Mesodermal cell (in vitro differentiated cells): ENCODE measurements around the gene SUSD4.

Source experiments
- H3K27ac ChIP-seq: 2 replicates; pipeline ENCODE4 v1.7.0; 2013; ENCODE audit warnings: mild to moderate bottlenecking, low read depth, low read length, moderate library complexity; ENCODE audit not compliant: severe bottlenecking
- H3K36me3 ChIP-seq: 2 replicates; pipeline ENCODE4 v1.7.1; 2013; ENCODE audit warnings: mild to moderate bottlenecking, low read length, moderate library complexity; ENCODE audit not compliant: control insufficient read depth, insufficient read depth
- H3K4me1 ChIP-seq: one replicate; pipeline ENCODE4 v1.7.1; 2013; ENCODE audit warnings: mild to moderate bottlenecking, low read length; ENCODE audit not compliant: insufficient read depth, control insufficient read depth, poor library complexity, severe bottlenecking
- H3K4me3 ChIP-seq: 2 replicates; pipeline ENCODE4 v1.7.0; 2013; ENCODE audit warnings: low read length, control low read depth, mild to moderate bottlenecking; ENCODE audit not compliant: insufficient read depth, poor library complexity, severe bottlenecking; ENCODE audit errors: extremely low read depth
- H3K9me3 ChIP-seq: 2 replicates; pipeline ENCODE4 v1.7.1; 2013; ENCODE audit warnings: mild to moderate bottlenecking, low read length, moderate library complexity; ENCODE audit not compliant: control insufficient read depth
- WGBS, 2 experiments: methylation state at CpG; one replicate each; pipeline ENCODE4 v1.1.5; 2013; ENCODE audit warnings: missing lambda C conversion rate in 2 of 2; ENCODE audit not compliant: insufficient coverage in 2 of 2; 5-methylcytosine and 5-hydroxymethylcytosine counted together

SUSD4 gene

DNA sequence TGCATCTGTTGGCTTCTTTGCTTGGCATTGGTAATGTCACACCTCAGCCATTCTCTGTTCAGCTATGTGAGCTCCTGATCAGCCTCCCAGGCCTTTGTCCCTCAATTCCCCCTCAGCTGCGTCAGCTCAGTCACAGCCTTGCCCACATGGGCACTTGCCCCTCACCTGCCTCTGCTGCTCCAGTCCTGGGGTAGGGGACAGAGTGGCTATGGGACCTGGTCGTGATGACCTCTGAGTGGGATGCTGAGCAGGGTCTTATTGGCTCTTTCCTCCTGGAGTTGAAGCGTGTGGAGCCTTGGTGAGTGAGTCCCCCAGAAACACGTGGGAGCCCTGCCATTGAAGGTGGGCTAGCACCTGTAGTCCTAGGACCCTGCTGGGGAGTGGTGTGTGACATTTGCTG is 159.6 kb downstream of the SUSD4 start:
- Histone ChIP-seq H3K9me3 (no peaks in the 10 kb centered on the region), H3K36me3 (no peaks in the 10 kb centered on the region), H3K27ac (no peak overlapping the region), H3K4me1 (peaks cover 18% of the 10 kb centered on the region), H3K4me3 (no peak overlapping the region)
- WGBS, 2 experiments, result 100% methylated on average over 4 of the region's 4 CpGs

DNA sequence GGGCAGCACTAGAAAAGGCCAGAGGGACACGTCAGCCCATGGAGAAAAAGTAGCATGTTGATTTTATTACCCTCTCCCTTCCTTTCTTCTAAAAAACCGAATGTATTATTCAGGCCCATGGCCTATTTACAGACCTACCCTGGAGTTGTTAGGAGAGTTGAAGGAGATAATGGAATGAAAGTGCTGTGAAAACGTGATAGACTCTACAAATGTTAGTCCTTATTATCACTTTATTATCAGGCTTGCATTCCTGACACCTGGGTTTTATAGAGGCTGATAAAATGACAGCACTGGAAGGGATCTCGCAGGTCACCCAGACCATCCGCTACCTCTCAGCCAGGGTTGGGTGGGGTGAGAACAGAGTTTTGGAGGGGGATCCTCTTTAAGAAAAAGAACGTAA is 160.3 kb downstream of the SUSD4 start:
- H3K36me3 ChIP-seq, result no peaks in the 10 kb centered on the region
- no peaks in the 10 kb centered on the region for H3K9me3 ChIP-seq
- no peak overlapping the region for H3K27ac ChIP-seq
- 88% methylated on average over 2 of the region's 6 CpGs; no CpG with 5 or more reads in 1 of the 2 experiments for WGBS, 2 experiments
- no peak overlapping the region for H3K4me3 ChIP-seq
- peaks cover 11% of the 10 kb centered on the region for H3K4me1 ChIP-seq

DNA sequence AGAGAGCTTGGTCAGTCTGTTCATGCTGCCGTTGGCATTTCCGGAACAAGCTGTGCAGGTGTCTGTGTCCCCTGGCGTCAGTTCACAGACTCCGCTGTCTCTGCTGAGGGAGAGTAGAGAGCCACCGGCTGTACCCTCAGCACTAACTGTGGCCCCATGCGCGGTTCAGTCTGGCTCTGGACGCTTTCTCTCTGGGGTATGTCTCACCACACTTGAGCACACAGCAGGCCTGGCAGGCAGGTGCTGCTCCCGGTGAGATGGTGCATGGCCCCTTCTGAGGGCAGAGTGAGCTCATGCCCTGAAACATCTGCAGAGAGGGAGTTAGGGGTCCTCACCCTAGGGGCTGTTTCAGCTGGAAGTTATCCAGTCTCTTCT is 161.0 kb downstream of the SUSD4 start:
- no peaks in the 10 kb centered on the region for H3K36me3 ChIP-seq
- WGBS, 2 experiments, result 95% methylated on average over 6 to 8 of the region's 9 CpGs

DNA sequence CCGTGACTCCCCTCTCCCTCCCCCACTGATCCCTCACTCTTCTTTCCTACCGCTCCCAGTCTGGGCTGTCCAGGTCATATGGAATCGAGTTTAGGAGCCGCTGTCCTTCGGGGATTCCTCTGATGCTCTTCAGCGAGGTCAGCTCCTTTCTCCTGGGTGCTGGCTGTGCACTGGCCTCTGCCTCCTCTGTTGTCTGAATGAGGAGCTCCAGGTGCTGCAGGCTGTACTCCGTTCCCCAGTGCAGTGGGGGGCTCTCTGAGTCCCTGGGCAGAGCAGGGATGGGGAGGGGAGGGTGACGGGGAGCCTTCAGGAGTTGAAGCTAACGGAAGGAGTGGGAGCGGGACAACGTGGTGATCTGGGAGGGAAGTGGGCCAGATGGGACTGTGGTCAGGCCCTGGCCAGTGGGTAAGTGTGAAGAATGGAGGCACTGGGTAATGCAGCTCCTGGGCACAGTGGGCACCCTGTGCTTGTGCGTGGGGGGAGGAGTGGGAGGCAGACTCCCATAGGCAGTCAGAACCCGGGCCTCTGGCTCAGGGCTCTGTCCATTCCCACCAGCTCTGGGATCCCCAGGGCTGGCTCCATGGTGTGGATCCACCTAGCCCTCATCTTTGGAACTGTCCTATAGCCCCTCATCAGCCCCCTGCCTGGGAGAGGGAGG is 161.5 kb downstream of the SUSD4 start:
- Histone ChIP-seq H3K4me1 (peaks cover 2% of the 10 kb centered on the region), H3K9me3 (no peaks in the 10 kb centered on the region), H3K4me3 (no peak overlapping the region), H3K27ac (no peak overlapping the region), H3K36me3 (no peaks in the 10 kb centered on the region)
- WGBS, 2 experiments, result 89 to 92% methylated on average over 6 to 13 of the region's 13 CpGs

More for the DNA sequence above, 161.0 kb downstream of the SUSD4 start:
- Histone ChIP-seq H3K4me1 (peaks cover 6% of the 10 kb centered on the region), H3K4me3 (no peak overlapping the region), H3K9me3 (no peaks in the 10 kb centered on the region), H3K27ac (no peak overlapping the region)

DNA sequence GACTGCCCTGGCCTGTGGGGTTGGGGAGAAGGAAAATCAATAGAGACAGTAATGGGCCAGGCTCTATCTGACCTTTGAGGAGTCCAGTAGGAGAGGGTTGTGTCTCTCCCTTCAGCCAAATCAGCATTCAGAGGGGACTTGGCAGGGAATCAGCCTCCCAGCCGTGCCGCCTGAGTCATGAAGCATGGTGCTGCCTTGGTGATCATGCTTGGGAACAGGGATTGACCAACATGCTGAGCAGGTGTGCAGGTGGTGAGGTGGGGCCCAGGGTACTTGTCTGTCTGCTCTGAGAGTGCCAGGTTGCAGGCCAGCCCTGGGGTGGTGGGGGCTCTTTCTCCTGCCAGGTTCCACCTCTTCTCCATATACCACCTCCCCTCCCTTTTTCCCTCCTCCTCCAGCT is 162.0 kb downstream of the SUSD4 start:
- H3K4me3 ChIP-seq, result no peak overlapping the region
- H3K4me1 ChIP-seq, result no peaks in the 10 kb centered on the region
- 70 to 92% methylated on average over 2 of the region's 2 CpGs for WGBS, 2 experiments
- H3K9me3 ChIP-seq, result no peaks in the 10 kb centered on the region
- no peaks in the 10 kb centered on the region for H3K36me3 ChIP-seq
- no peak overlapping the region for H3K27ac ChIP-seq

DNA sequence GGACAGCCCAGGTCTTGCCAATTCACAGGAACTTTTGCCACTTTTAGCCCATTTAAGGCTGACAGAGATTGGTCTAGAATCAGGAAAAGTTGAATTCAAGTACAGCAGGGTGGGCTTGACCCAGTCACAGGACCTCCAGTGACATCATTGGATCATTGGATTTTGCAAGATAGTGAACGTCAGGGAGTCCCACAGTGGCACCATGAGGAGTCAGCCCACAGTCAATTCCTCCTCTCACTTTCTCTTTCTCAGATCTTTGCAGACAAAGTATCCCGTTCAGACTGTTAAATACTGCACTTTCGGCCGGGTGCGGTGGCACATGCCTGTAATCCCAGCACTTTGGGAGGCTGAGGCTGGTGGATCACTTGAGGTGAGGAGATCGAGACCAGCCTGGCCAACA is 163.1 kb downstream of the SUSD4 start:
- WGBS, 2 experiments, result 100% methylated on average over 1 to 5 of the region's 6 CpGs
- Histone ChIP-seq H3K27ac (no peak overlapping the region), H3K9me3 (no peaks in the 10 kb centered on the region), H3K36me3 (no peaks in the 10 kb centered on the region), H3K4me1 (no peaks in the 10 kb centered on the region), H3K4me3 (no peak overlapping the region)

DNA sequence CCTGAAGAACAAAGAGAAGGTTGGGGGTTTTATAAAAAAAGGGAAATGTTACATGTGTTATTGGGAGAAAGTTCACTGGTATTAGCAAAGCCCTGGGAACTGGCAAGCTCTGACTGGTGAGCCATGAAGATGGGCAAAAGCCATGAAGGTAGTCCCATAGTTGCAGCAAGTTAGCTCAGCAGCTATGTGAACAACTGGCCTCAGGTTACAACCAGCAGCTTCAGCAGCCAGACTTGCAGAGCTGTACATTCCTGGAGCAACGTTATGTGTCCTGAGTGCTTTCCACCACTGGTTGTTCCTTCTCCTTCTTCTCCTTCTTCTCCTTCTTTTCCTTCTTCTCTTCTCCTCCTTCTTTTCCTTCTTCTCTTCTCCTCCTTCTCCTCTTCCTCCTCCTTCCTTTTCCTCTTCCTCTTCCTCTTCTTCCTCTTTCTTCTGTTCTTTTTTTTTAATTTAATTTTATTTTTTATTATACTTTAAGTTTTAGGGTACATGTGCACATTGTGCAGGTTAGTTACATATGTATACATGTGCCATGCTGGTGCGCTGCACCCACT is 164.8 kb downstream of the SUSD4 start:
- Histone ChIP-seq H3K4me3 (no peak overlapping the region), H3K4me1 (no peaks in the 10 kb centered on the region), H3K27ac (no peak overlapping the region), H3K36me3 (no peaks in the 10 kb centered on the region), H3K9me3 (no peaks in the 10 kb centered on the region)
- 67 to 69% methylated on average over 1 of the region's 2 CpGs for WGBS, 2 experiments

DNA sequence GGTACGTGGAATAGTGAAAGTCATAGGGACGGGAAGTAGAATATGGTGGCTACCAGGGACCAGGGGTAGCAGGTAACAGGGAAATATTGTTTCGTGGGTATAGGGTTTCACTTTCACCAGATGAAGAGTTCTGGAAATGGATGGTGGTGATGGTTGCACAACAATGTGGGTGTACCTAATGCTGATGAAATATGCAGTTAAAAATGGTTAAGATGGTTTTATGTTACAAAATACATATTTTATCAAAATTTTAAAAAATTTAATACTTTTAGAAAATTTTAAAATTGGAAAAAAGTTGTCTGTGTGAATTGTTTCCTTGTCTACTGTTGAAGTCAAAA is 165.4 kb downstream of the SUSD4 start:
- Histone ChIP-seq H3K27ac (no peak overlapping the region), H3K4me1 (no peaks in the 10 kb centered on the region), H3K4me3 (no peak overlapping the region), H3K9me3 (no peaks in the 10 kb centered on the region), H3K36me3 (no peaks in the 10 kb centered on the region)
- 80 to 95% methylated on average over 2 to 3 of the region's 3 CpGs for WGBS, 2 experiments

DNA sequence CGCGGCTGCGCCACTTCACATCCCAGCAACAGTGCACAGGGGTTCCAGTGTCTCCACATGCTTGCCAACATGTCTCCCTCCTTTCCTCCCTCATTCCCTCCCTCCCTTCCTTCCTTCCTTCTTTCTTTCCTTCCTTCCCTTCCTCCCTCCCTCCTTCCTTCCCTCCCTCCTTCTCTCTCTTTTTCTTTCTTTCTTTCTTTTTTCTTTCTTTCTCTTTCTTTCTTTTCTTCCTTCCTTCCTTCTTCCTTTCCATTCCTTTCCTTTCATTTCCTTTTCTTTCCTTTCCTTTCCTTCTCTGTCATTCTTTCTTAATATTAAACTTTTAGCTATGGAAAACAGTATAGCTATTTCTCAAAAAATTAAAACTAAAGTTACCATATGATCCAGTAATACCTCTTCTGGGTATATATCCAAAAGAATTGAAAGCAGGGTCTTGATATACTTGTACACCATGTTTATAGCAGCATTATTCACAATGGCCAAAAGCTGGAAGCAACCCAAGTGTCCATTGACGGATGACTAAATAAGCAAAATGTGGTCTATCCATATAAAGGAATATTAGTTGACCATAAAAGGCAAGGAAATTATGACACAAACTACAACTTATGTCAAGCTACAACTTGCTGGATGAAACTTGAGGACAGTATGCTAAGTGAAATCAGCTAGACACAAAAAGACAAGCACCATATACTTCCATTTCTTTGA is 165.9 kb downstream of the SUSD4 start:
- no peak overlapping the region for H3K27ac ChIP-seq
- 58 to 67% methylated on average over 3 of the region's 4 CpGs for WGBS, 2 experiments
- no peaks in the 10 kb centered on the region for H3K9me3 ChIP-seq
- no peaks in the 10 kb centered on the region for H3K36me3 ChIP-seq
- no peak overlapping the region for H3K4me3 ChIP-seq
- no peaks in the 10 kb centered on the region for H3K4me1 ChIP-seq

DNA sequence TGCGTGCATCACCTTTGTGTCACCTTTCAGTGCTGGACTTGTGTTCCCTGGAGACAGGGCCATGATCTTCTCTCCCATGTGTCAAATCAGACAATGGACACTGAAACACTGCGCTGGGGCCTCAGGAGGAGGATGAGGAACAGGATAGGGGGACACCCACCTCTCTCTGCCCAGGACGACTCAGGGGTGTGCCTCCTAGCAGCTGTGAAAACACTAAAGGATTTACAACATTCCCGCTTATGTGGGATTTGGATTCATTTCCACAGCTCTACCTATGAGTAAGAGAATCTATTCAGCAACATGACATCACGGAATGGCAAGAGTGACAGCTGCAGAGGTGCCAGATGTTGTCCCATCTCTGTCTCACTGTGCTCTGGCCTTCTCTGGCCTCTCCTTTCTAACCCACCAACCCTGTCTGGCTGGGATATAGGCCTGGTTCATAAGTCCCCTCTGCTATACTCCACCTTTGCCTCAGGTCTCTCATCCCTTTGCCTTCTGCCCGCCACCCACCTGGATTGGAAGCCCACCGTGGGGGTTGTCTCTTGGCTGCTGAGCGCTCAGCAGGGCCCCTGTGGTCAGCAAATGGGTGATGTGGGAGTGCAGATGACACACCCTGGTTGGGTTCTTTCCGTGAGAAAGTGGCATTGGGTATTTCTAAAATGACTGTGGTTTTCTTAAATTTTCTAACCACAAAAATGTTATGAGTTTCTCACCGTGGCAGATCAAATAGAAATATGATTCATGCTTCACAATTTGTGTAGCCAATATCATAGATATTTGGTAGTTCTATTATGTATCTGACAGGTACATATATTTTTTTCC is 173.9 kb downstream of the SUSD4 start:
- 98 to 100% methylated on average over 3 to 4 of the region's 10 CpGs for WGBS, 2 experiments
- Histone ChIP-seq H3K36me3 (no peaks in the 10 kb centered on the region), H3K27ac (no peak overlapping the region)

More for the DNA sequence above, 173.9 kb downstream of the SUSD4 start:
- H3K4me3 ChIP-seq, result no peak overlapping the region
- H3K4me1 ChIP-seq, result no peaks in the 10 kb centered on the region
- no peaks in the 10 kb centered on the region for H3K9me3 ChIP-seq
